GM21576 (cell line): ENCODE results near the gene SLC38A10.

Experiments
- ATAC-seq: cut with Tn5 transposase; IDR thresholded peaks from one replicate; pipeline ENCODE4 v1.9.1; 2021; ENCODE audit warnings: mild to moderate bottlenecking, moderate library complexity; ENCODE audit not compliant: unreplicated experiment

Gene SLC38A10

DNA sequence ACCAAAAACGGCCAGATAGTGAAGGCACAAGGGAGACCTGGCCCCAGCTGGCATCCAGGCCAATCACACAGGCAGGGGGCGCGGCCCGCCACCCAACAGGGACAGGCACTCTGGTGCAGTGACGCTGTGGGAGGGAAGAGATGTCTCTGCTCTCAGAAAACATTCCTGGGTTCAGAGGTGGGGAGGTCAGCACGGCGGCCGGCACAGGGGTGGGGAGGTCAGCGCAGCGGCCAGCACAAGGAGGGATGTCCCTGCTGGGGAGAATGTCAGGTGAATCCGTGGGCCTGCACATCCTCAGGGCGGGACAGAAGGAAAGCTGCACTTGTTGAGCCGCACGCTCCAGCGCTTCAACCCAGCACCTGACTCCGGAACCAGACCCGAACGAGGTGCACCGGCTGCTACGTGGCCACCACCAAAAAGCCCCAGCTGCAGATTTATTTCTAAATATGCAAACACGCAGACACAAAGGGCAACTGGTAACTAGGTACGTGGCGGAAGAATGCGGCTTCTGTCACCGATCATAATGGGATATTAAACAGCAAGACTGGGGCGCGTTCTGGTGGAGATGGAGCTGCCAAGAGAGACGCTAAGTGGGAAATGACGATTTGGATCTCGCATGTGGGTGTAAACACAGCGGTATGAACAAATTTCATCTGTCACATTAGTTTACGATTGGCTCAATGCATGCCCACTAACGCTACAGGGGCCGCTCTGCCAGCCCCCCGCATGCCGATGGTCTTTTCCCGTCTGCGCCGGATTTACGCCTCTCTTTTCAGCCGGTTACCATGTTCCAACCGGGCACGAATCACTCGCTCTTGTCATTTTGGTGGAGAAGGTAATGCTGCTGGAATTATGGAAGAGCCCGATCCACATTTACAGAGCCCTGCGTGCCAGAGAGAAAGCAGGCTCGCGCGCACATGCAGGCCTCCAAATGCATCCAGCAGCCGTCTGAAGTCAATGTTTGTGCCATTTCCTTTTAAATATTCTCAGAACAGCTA is 15.5 kb downstream of the SLC38A10 start:
- no peak for ATAC-seq

DNA sequence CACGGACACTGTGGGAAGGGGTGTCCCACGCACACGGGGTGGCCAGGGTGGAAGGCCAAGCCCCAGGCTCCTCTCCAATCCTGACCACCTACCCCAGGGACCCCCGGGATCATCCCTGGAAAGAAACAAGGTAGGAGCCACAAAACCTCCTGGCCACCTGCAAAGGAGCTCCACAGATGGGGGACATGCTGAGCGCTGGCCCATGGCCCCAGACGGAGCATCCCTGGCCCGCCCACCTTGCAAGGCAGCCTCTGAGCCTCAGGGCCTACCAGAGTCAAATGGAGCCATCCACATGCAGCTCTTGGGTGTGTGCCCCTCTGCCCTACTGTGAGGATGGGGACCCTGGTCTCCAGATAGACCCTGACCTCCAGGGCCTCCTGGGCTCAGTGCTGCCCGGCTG is 16.3 kb downstream of the SLC38A10 start:
- ATAC-seq: no peak

DNA sequence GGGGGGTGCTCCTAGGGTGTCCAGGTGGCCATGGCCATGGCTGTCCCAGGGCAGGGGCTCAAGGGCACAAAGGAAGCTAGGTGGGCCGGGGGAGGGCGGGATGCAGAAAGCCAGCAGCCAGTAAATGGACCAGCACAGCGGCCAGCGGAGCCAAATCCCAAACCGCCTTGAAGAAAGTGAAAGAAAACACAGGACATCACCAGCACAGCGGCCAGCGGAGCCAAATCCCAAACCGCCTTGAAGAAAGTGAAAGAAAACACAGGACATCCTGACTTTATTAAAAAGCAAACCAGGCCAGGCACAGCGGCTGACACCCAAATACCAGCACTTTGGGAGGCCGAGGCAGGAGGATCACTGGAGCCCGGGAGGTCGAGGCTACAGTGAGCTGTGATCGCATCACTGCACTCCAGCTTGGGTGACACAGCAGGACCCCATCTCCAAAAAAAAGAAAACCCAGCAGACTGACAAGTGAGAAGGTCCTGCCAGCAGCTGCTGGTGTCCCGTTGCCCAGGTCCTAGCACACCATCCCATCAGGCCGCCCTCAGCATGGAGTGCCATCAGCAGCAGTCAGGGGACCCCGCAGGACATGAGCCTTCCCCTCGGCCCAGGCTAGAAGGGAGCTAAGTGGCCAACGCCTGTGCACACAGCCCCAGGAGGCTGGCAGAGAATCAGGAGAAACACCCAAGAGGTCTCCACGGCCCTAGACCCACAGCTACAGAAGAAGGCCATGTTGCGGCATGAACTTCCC is 17.0 kb downstream of the SLC38A10 start:
- ATAC-seq: no peak

DNA sequence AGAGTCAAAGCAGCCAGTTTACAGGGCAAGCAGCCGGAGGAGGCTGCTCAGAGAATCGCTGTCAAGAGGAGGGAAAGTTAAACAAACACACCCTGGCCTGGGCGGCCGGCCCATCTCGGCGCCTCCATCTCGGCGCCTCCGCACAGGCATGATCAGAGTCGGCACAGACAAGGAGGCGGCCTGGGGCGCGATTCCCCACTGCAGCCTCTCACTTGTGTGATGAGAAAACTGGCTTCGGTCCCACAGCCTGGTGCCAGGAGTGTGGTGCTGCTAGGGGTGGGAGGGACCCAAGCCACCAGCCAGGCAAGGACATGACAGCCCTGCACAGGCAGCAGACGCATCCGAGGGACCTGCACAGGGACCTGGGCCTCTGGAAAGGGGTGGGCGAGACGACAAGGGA is 17.7 kb downstream of the SLC38A10 start:
- ATAC-seq: no peak

DNA sequence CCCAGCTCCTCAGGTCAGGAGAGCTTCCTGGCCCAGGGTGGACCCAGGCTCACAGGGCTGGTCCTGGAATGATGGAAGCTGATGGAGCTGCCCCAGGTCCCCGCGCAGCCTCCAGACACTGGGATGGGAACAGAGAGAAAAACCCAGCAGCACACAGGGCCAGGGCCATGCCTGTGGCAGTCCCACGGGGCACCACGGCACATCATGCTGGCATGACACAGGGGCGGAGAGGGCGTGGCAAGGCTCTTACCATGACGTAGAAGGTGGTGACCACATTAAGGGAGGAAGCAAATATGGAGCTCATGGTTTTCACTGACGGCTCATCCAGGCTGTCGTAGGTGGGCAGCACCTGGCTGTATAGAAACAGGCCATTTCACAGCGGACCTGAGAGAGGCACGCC is 18.3 kb downstream of the SLC38A10 start:
- no peak for ATAC-seq

DNA sequence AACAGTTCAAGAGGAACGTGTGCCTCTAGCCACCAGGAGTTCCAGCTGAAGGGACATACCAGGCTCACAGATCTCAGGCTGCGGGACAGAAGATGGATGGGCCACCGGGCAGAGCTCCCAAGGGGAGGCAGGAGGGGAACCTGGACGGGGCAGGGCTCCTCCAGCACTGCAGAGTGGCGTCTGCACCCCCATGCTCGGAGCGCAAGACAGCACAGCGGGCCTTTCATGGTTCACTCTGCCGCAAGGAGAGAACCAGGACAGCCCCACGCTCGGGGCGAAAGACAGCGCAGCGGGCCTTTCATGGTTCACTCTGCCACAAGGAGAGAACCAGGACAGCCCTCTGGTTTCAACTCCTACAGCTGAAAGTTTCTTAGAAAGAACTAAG is 20.6 kb downstream of the SLC38A10 start:
- no peak for ATAC-seq

DNA sequence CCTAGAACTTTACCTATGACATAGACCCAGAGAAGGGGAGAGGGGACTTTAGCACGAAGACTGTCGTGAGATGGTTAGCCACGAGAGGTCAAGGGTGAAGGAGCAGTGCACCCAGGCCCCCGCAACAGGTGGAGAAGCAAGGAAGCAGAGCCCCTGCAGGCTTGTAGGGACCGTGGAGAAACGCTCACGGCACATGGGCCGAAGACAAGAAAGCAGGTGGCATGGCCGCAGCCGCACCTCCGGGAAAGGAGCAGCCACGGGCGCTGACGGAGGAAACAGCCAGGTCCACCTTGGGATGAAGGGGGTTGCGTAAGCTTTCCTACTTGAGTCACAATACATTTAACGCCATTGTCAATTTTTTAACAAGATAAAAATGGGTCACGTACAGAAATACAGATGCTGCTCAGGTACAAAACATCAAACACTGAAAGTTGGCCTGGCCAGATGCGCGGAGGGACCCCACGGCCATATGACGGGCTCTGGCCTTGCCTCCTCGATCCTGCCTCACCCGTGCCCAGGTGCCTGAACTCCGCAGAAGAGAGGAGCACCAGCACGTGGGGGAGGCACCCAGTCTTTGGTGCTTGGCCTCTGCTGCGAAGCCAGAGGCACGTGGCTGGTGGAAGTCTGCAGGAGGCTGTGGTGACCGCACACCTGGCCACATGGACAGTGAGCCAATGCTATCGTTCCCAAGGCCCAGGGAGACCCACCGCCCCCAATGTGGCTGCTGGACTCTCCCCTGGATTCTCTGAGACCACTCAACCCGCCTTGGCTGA is 21.2 kb downstream of the SLC38A10 start:
- ATAC-seq: no peak

DNA sequence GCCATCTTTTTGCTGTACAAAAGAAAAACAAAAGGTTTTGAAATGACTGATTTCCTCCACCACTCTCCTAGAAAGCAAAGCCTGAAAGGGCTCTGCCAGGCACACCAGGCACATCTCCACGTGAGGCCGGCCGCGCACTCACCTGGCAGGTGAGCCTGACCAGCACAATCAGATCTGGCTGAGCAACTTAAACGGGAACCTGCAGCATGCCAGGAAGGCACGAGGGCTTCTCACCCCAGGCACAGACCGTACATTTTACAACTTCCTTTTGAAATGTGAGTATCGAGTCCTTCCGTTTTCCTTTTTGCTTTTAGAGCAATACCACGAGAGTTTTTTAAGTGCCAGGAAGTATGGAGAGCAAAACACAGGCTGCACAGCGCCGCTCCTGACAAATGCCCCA is 22.5 kb downstream of the SLC38A10 start:
- no peak for ATAC-seq

DNA sequence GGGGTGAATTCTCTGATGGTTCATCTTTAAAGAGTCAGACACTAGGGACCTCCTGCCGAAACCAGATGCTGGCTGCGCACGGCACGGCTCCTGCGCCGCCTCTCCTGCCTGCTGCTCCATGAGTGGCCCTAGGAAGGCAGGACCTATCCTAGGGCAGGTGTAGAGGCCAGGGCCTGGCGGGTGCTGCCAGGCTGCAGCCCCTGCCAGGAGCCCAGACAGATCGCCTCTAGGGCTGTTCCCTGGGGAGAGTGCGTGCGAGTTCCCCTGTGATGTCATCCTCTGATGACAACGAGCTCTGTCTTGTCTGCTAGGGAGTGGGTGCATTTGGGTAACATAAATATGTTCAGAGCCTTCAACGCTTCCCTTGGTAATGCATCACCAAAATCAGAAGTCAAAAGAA is 23.9 kb downstream of the SLC38A10 start:
- no peak for ATAC-seq

DNA sequence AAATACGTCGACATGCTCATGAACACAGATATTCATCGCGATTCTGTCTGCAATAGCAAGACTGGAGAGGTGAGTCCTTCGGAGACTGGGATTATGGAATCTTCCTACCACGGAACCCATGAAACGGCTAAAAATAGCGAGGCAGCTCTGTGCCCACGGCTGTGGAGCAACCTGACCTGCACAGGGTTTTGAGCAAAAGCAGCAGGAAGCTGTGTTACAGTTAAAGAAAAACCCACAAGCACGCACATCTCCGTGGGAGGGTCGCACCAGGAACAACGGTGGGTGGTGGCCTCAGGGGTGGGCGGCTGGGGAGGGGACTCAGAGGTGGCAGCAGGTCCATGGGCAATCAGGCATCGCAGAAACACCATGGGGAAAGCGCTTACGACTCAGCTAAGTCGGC is 24.8 kb downstream of the SLC38A10 start:
- ATAC-seq: no peak

DNA sequence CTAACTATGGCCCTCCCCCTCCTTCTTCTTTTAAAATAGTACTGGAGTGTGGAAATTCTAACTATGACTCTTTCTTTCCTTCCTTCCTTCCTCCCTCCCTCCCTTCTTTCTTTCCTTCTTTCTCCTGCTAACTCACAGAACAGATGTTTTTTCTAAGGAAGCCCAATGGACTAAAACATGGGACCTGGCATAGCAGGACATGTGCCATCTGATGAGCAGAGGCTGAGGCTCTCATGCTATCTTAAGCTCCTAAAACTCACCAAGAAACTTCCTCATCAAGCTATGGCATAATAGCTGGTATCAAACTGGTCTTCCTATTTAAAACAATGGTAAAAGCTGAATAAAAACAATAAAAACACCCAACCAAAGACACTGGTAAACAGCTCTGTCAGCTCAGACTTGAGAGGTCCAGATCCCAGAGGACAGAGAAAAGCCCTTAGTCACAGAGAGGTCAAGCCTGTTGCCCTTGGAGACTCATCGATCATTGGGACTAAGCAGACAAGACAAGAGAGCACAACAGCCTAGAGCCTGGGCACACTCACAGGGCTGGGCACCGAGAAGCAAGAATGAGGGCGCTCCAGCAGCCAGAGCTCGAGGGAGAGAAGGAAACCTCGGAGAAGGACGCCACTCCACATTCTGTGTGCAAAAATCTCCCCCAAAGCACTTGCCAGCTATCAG is 27.6 kb downstream of the SLC38A10 start:
- no peak for ATAC-seq

DNA sequence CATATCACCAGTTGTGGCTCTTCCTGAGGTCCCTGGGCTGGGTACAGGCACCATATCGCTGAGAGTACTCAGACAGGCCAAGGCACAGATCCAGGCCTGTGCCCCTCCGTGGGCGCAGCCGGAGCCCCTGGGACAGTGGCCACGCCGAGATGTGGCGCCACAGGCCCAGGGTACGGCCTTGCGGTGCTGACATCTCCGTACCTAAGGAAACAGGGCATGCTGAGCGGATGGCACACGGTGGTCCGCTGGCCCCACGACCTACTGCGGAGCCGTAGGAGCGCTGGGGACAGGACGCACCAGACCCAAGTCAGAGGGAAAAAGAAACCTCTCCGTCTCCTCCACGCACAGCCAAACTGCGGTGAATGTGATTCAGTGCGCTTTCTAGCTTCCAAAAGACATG is 29.5 kb downstream of the SLC38A10 start:
- no peak for ATAC-seq

DNA sequence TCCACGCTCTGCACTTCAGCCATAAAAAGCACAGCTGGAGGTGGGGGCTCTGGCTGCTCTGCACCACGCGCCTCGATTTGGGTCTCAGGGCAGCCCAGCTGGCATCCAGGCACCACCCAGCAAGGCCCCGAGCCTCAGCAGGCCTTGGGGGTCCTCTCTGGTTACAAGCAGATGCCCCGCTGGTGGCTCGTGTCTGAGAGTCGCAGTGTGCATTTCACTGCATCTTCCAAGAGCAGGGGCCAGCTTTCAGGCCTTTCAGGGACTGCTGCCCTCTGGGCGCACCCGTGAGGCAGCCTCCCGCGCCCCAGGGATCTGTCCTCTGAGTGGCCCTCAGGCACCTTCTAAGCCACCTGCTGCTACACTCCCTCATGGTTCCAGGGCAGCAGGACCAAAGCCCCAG is 30.5 kb downstream of the SLC38A10 start:
- ATAC-seq: no peak

DNA sequence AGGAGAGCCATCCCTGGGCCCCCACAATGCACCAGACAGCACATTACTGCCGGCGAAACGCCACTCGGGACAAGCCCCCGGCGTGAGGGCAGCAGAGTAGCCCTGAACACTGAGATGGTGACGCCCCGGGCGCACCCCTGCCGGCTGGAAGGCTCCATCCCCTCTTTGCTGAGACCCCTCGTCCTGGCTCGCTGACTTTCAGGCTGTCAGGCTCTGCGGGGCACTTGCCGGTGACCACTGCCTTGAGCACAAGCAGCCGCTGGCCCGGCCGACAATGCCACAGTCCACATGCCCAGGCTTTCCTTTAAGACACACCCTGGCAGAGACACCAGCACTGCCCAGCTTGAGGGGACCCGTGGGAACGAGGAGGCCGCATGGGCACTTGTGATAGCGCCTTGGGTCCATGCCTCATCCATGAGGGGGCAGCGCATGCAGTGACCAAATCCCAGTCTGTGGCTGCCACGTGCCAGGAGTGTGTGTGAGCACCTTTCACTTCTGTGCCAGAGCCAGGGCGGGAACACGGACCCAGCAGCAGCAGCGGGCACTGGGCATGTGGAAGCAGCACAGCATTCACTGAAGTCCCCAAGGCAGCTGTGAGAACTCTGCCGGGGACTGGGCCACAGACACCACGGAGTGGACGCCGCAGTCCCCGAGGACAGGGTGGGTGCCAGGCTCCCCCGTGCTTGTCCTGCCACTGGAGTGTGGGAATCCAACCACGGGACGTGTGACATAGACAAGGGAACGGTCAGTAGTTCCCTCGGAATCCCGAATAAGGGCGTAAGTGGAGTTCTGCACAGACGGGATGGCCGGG is 31.5 kb downstream of the SLC38A10 start:
- ATAC-seq: no peak

DNA sequence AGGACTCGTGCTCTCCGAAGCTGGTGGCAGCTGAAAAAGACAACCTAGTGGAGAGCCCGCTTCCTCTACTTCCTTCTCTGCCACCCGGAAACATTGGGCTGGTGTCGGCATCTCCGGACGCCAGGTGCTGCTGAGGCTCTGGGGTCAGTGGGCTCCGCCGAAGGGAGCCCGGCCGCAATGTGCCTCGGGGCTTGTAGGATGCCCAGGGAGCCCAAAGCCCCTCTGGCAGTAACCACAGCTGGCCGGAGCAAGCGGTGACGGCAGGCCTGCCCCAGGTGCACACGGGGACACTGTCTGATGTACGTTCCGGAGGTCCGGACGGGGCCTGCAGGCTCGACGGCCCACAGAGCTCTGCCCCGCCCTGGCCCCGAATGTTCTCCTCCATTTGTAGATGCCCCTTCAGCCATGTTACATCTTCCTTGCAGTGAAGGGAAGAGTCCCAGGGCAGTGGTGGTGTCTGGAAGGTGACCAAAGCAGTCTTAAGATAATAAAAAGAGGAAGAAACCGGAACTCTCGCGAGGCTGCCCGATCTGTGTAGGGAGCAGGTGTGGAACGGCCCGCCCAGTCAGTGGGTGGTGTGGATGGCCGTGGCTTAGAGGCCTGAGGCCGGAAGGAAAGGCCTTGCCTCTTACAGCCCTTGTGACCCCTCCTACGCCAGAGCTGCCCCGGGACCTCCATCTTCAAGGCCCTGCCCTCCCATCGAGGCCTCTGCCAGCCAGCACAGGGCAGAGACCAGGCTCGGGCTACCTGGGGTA is 33.3 kb downstream of the SLC38A10 start:
- no peak for ATAC-seq

DNA sequence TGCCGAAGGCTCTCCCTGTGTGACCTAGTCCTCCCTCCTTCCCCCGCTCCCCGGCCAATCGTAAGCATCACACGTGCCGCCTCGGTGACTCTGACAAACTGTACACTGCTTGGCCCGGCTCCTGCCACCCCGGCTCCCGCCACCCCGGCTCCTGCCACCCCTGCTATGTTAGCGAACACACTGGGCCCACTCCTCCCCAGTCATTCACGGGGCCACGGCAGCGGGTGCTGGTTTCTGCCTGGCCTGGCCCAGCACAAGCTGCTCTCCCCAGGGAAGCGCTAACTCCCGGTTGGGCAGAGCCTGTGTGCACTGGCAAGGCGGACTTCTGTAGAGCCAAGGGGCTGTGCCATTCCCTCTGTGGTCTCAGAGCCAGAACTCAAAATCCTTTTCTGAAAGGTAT is 34.0 kb downstream of the SLC38A10 start:
- no peak for ATAC-seq

DNA sequence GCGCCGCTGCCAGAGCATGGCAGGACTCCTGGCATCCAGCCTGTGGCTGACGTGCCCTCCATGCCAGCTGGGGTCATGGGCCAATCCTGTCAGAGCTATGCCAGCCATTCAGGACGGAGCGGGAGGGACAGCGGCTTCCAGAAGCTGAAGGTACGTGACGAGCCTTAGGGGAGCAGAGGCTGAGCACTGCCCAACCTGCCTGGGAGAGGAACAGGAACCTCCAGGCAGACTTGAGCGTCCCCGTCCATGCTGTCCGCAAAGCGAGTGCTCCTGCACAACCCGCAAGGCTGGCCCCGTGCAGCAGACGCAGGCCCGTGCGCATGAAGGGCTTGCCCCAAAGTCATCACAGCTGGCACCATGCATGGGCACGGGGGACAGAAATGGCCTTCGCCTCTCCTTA is 34.5 kb downstream of the SLC38A10 start:
- no peak for ATAC-seq

DNA sequence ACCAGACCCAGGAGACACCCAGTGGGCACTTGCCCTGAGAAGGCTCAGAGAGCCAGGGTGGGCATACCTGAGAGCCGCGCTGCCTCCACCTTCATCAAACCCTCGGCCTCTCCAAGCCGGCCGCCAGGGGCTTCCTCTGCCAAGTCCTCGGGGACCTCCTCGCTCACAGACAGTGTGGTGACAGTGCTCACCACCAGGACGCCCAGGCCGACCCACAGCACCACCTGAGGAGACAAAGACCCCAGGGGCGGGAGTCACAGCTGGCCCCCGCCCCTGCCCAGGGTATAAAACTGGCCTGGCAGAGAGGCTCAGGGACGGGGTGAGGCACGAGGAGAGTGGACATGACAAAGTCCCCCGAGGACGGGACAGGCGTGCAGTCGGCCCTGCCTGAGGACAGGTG is 34.9 kb downstream of the SLC38A10 start:
- no peak for ATAC-seq

DNA sequence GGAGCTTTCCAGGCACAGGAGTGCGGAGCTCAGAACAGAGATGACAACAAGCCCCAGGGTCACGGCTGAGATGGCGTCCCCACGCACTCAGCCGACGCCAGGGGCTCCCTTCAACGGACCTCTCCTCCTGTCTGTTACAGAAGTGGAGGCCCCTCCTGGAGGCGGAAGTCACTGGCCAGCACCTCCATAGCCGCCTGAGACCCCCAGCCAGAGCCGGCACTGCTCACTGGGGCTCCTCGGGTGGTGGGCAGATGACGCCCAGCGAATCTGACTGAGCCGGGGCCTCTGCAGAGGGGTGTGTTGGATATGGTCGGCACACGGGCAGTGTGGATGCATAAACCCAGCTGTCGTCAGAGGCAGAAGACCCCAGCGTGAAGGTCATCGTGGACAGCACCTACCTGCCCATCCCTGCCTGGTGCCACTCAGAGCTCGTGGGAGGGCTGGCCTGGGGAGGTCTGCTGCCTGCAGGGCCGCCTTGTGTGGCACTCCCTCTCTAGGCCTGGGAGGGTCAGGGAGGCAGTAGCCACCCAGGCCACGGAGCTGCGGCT is 36.0 kb downstream of the SLC38A10 start:
- no peak for ATAC-seq
